A549 treated with Hydrocortisone at 1 μM for 4 hours (cell line): ENCODE measurements around the gene S100A2. TPM values are rescaled to one million over a fixed set of nuclear protein-coding genes. Genes with fewer than 3 reads are reported as not detected.

Experiments
- total RNA-seq: library from RNA; stranded (reverse); fragments of 200-300 nt; extraction: Qiagen RNA extraction; gene quantifications from 5 replicates; pipeline ENCODE4 v1.2.3, GENCODE V29; 2022

Gene S100A2
- 19.0 to 37.7 TPM (median 28.0 TPM) in 5 replicates for total RNA-seq

GRCh38 chr1:153565529-153566374 lies at the start of gene S100A2:
TSS of gene S100A2 (minus strand) at chr1:153565844. CDS start at chr1:153563877, 1,967 bp downstream.

GRCh38 chr1:153612755-153613331 lies 47.2 kb upstream of the S100A2 start, which contains the start of gene S100A16:
TSS of gene S100A16 (minus strand) at chr1:153613137. CDS start at chr1:153608151, 4,986 bp downstream.

GRCh38 chr1:153548722-153549688 lies 16.6 kb downstream of the S100A2 start, which contains the start of gene S100A3:
TSS of gene S100A3 (minus strand) at chr1:153549258. CDS start at chr1:153548485, 773 bp downstream.

GRCh38 chr1:153545067-153546055 lies 20.3 kb downstream of the S100A2 start, which contains the start of gene S100A4:
TSS of gene S100A4 (minus strand) at chr1:153545806. CDS start at chr1:153544794, 1,012 bp downstream.

GRCh38 chr1:153540394-153541361 lies 25.0 kb downstream of the S100A2 start, which contains the start of gene S100A5:
TSS of gene S100A5 (minus strand) at chr1:153540934. CDS start at chr1:153540191, 743 bp downstream.

GRCh38 chr1:153535242-153536011 lies 30.2 kb downstream of the S100A2 start, which contains the start of gene S100A6:
TSS of gene S100A6 (minus strand) at chr1:153535991. CDS start at chr1:153535339, 652 bp downstream.

Other genes starting within 250 kb of the S100A2 start
- gene PGLYRP4, start 217.0 kb downstream of the S100A2 start, total RNA-seq: not detected in 5 replicates
- gene S100A9, start 208.0 kb downstream of the S100A2 start, total RNA-seq: 0.46 to 1.2 TPM (median 0.75 TPM) in 4 of 5 replicates, not detected in the other
- not detected in 5 replicates for gene S100A12, start 190.2 kb downstream of the S100A2 start, total RNA-seq
- not detected in 5 replicates for gene S100A8, start 174.8 kb downstream of the S100A2 start, total RNA-seq
- not detected in 5 replicates for gene S100A7A, start 149.3 kb downstream of the S100A2 start, total RNA-seq
- not detected in 5 replicates for gene S100A7, start 105.2 kb downstream of the S100A2 start, total RNA-seq
- 2,973 to 4,069 TPM (median 3,618 TPM) in 5 replicates for gene S100A6, start 29.9 kb downstream of the S100A2 start, total RNA-seq
- gene S100A5, start 24.9 kb downstream of the S100A2 start, total RNA-seq: 0.64 to 1.2 TPM (median 0.83 TPM) in 5 replicates
- 1,517 to 1,961 TPM (median 1,696 TPM) in 5 replicates for gene S100A4, start 20.0 kb downstream of the S100A2 start, total RNA-seq
- gene S100A3, start 16.6 kb downstream of the S100A2 start, total RNA-seq: 107 to 126 TPM (median 115 TPM) in 5 replicates
- 487 to 581 TPM (median 545 TPM) in 5 replicates for gene S100A16, start 47.3 kb upstream of the S100A2 start, total RNA-seq
- gene S100A14, start 50.5 kb upstream of the S100A2 start, total RNA-seq: 0.14 to 0.82 TPM (median 0.52 TPM) in 5 replicates
- 155 to 191 TPM (median 185 TPM) in 5 replicates for gene S100A13, start 61.7 kb upstream of the S100A2 start, total RNA-seq
- gene S100A1, start 62.6 kb upstream of the S100A2 start, total RNA-seq: 0.61 to 1.1 TPM (median 0.83 TPM) in 5 replicates
- 75.2 to 85.0 TPM (median 76.0 TPM) in 5 replicates for gene CHTOP, start 68.2 kb upstream of the S100A2 start, total RNA-seq
- 53.6 to 62.1 TPM (median 59.1 TPM) in 5 replicates for gene SNAPIN, start 92.9 kb upstream of the S100A2 start, total RNA-seq
- 260 to 307 TPM (median 274 TPM) in 5 replicates for gene ILF2, start 105.1 kb upstream of the S100A2 start, total RNA-seq
- 1.6 to 2.5 TPM (median 1.9 TPM) in 5 replicates for gene NPR1, start 112.8 kb upstream of the S100A2 start, total RNA-seq
- gene INTS3, start 162.2 kb upstream of the S100A2 start, total RNA-seq: 18.7 to 21.0 TPM (median 20.5 TPM) in 5 replicates
- gene SLC27A3, start 209.6 kb upstream of the S100A2 start, total RNA-seq: 0.84 to 1.8 TPM (median 1.0 TPM) in 5 replicates